GM19455 (cell line): ENCODE measurements around the gene BRIP1.
"Not testable (repeated sequence)": the region's sequence is repeated elsewhere in the genome, so short reads cannot be mapped to it uniquely, and the experiment has no call there.

Experiments used
- ATAC-seq: cut with Tn5 transposase; IDR thresholded peaks from one replicate; pipeline ENCODE4 v1.9.1; 2021; ENCODE audit not compliant: unreplicated experiment

BRIP1 gene

GRCh38 chr17:61831099-61831498 lies 32.2 kb downstream of the BRIP1 start:
- no peak for ATAC-seq

- no peak for ATAC-seq
These were observed 34.6 kb downstream of the BRIP1 start for GRCh38 chr17:61828694-61829093.

GRCh38 chr17:61827649-61828395 lies 35.5 kb downstream of the BRIP1 start:
- no peak for ATAC-seq

- ATAC-seq = not testable (repeated sequence)
These were observed 36.5 kb downstream of the BRIP1 start for GRCh38 chr17:61826866-61827265.

GRCh38 chr17:61826198-61826597 lies 37.1 kb downstream of the BRIP1 start:
- ATAC-seq = not testable (repeated sequence)

GRCh38 chr17:61825448-61826137 lies 37.7 kb downstream of the BRIP1 start:
- ATAC-seq = no peak

- ATAC-seq = no peak
These were observed 40.7 kb downstream of the BRIP1 start for GRCh38 chr17:61822326-61823285.

- ATAC-seq = no peak
These were observed 41.7 kb downstream of the BRIP1 start for GRCh38 chr17:61821655-61822054.

GRCh38 chr17:61819265-61819664 lies 44.1 kb downstream of the BRIP1 start:
- not testable (repeated sequence) for ATAC-seq

- ATAC-seq = no peak
These were observed 45.1 kb downstream of the BRIP1 start for GRCh38 chr17:61818225-61818624.

- no peak for ATAC-seq
These were observed 45.9 kb downstream of the BRIP1 start for GRCh38 chr17:61817452-61817851.

- ATAC-seq = no peak
These were observed 46.8 kb downstream of the BRIP1 start for GRCh38 chr17:61816538-61816937.

GRCh38 chr17:61815863-61816503 lies 47.3 kb downstream of the BRIP1 start:
- ATAC-seq = no peak

- no peak for ATAC-seq
These were observed 48.8 kb downstream of the BRIP1 start for GRCh38 chr17:61814485-61814884.

GRCh38 chr17:61813211-61813610 lies 50.1 kb downstream of the BRIP1 start:
- ATAC-seq = no peak

GRCh38 chr17:61812747-61813146 lies 50.6 kb downstream of the BRIP1 start:
- ATAC-seq = no peak

GRCh38 chr17:61809816-61810392 lies 53.4 kb downstream of the BRIP1 start:
- ATAC-seq = no peak

- no peak for ATAC-seq
These were observed 54.9 kb downstream of the BRIP1 start for GRCh38 chr17:61808442-61808841.

- ATAC-seq = no peak
These were observed 56.4 kb downstream of the BRIP1 start for GRCh38 chr17:61806936-61807335.

GRCh38 chr17:61806081-61806828 lies 57.1 kb downstream of the BRIP1 start:
- ATAC-seq = no peak
